Activated naive CD4-positive, alpha-beta T cell treated with anti-CD3 and anti-CD28 coated beads for 36 hours (primary cell): ENCODE data around the gene TNFRSF8. TPM values are rescaled to one million over a fixed set of nuclear protein-coding genes. Genes with fewer than 3 reads are reported as not detected.
"Not testable (repeated sequence)": the region's sequence is repeated elsewhere in the genome, so short reads cannot be mapped to it uniquely, and the experiment has no call there.

Source experiments
- CTCF ChIA-PET: fragments of 350-600 bp; sonication (Branson Sonifier 250); formaldehyde crosslinking; loops from one replicate; lab custom pipeline; 2021; ENCODE audit warnings: antibody characterized with exemption; lab: Charles Lee
- DNase-seq: peaks from one replicate; pipeline ENCODE4 v3.0.0-alpha.2; 2020
- H3K27ac Mint-ChIP-seq: one replicate; pipeline ENCODE4 v1.8.0; 2021; ENCODE audit warnings: mild to moderate bottlenecking, mixed read lengths
- H3K27me3 Mint-ChIP-seq: one replicate; pipeline ENCODE4 v1.8.0; 2021; ENCODE audit warnings: low read depth, mixed read lengths
- H3K36me3 Mint-ChIP-seq: one replicate; pipeline ENCODE4 v1.8.0; 2021; ENCODE audit warnings: low read depth, mixed read lengths
- H3K4me1 Mint-ChIP-seq: one replicate; pipeline ENCODE4 v1.8.0; 2021; ENCODE audit warnings: low read depth, mixed read lengths
- H3K4me3 Mint-ChIP-seq: one replicate; pipeline ENCODE4 v1.8.0; 2021; ENCODE audit warnings: mild to moderate bottlenecking, moderate library complexity, mixed read lengths
- H3K9me3 Mint-ChIP-seq: one replicate; pipeline ENCODE4 v1.8.0; 2021; ENCODE audit warnings: mixed read lengths
- intact Hi-C: fragments of 100-400 bp; cut with micrococcal nuclease; formaldehyde crosslinking; loops from one replicate; pipeline ENCODE4 v1.15.1; 2023
- total RNA-seq, 2 experiments: library from RNA; stranded (reverse); gene quantifications; one replicate each; pipeline ENCODE4 v1.2.3, GENCODE V29; 2021

The TNFRSF8 gene
- total RNA-seq, 2 experiments from 2014 or later = 18.6 to 18.8 TPM

- Mint-ChIP-seq H3K27ac (no peak overlapping the region), H3K4me1 (peaks cover 2% of the 10 kb centered on the region), H3K4me3 (no peak overlapping the region), H3K36me3 (peaks cover 5% of the 10 kb centered on the region), H3K27me3 (no peaks in the 10 kb centered on the region), H3K9me3 (no peaks in the 10 kb centered on the region)
- CTCF ChIA-PET = interaction anchor here (0.6 to 1.7 kb wide), 2 partner anchors 25 to 98 kb away, joined by 3 to 6 read pairs; no protein-coding TSS in a partner anchor
- intact Hi-C loops = no loop called here
- no peak for DNase-seq
These were observed 37.0 kb downstream of the TNFRSF8 start for GRCh38 chr1:12100071-12100470.

- CTCF ChIA-PET, intact Hi-C loops, H3K27me3 Mint-ChIP-seq, H3K4me1 Mint-ChIP-seq, H3K36me3 Mint-ChIP-seq, H3K27ac Mint-ChIP-seq, DNase-seq, H3K4me3 Mint-ChIP-seq, H3K9me3 Mint-ChIP-seq: not testable (repeated sequence)
These were observed 38.0 kb downstream of the TNFRSF8 start for GRCh38 chr1:12101120-12101519.

- DNase-seq = no peak
- Mint-ChIP-seq H3K36me3 (peaks cover 9% of the 10 kb centered on the region), H3K27ac (no peak overlapping the region), H3K4me1 (peaks cover 2% of the 10 kb centered on the region), H3K9me3 (no peaks in the 10 kb centered on the region), H3K4me3 (no peak overlapping the region), H3K27me3 (no peaks in the 10 kb centered on the region)
- CTCF ChIA-PET = interaction anchor here (1.0 kb wide), 1 partner anchor 21 kb away, joined by 3 read pairs; no protein-coding TSS in a partner anchor
- intact Hi-C loops = no loop called here
These were observed 39.0 kb downstream of the TNFRSF8 start for GRCh38 chr1:12102066-12102465.

- H3K27ac Mint-ChIP-seq = no peak overlapping the region
- no peaks in the 10 kb centered on the region for H3K27me3 Mint-ChIP-seq
- H3K4me1 Mint-ChIP-seq = peaks cover 2% of the 10 kb centered on the region
- CTCF ChIA-PET = no interaction called here
- DNase-seq = no peak
- intact Hi-C loops = no loop called here
- H3K4me3 Mint-ChIP-seq = no peak overlapping the region
- H3K9me3 Mint-ChIP-seq = no peaks in the 10 kb centered on the region
- peaks cover 4% of the 10 kb centered on the region for H3K36me3 Mint-ChIP-seq
These were observed 41.3 kb downstream of the TNFRSF8 start for GRCh38 chr1:12104417-12104816.

DNA sequence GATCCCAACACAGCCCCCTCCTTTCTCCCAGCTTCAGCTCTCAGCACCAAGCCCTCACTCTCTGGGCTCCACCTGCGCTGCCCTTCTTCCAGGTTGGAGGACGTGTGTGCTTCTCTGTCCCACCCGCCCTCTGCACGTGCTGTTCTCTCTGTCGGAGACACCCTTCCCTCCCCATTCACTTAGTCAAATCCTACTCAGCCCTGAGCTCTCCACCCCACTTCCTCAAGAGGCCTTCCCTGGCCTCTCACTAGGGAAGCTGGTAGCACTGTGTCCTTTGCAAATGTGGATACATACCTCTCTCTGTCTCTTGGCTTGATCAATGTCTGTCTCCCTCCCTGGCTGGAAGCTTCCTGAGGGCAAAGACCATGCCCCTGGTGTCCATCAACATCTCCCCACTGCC, 43.0 kb downstream of the TNFRSF8 start:
- H3K9me3 Mint-ChIP-seq = no peaks in the 10 kb centered on the region
- CTCF ChIA-PET = interaction anchor here (0.7 to 1.0 kb wide), 4 partner anchors 18 to 188 kb away, joined by 3 read pairs; no protein-coding TSS in a partner anchor
- H3K27me3 Mint-ChIP-seq = no peaks in the 10 kb centered on the region
- H3K27ac Mint-ChIP-seq = no peak overlapping the region
- DNase-seq = no peak
- H3K36me3 Mint-ChIP-seq = peaks cover 4% of the 10 kb centered on the region
- no peak overlapping the region for H3K4me3 Mint-ChIP-seq
- peaks cover 2% of the 10 kb centered on the region for H3K4me1 Mint-ChIP-seq
- intact Hi-C loops = no loop called here

- H3K27me3 Mint-ChIP-seq, intact Hi-C loops, H3K4me3 Mint-ChIP-seq, H3K27ac Mint-ChIP-seq, H3K9me3 Mint-ChIP-seq, DNase-seq, H3K36me3 Mint-ChIP-seq, H3K4me1 Mint-ChIP-seq: not testable (repeated sequence)
- CTCF ChIA-PET = interaction anchor here (0.6 to 1.6 kb wide), 6 partner anchors 10 to 239 kb away, joined by 3 to 4 read pairs (median 3); no protein-coding TSS in a partner anchor
These were observed 43.8 kb downstream of the TNFRSF8 start for GRCh38 chr1:12106861-12107260.

DNA sequence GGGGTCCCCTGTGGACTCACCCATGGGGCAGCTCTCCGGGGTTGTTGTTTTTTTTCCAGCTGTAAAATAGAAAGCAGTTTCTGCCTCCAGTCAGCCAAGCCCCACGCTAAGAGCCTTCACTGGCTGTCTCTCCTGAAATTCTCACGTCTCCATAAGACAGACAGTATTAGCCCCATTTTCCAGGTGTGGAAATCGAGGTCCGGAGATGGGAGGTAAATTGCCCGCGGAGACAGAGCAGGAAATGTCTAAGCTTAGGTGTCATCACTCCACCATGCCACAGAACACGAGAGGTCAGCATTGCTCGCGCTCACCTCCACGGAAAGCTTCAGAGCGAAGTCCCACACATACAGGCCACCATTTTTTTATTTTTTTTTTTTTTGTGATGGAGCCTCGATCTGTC, 44.6 kb downstream of the TNFRSF8 start:
- peaks cover 4% of the 10 kb centered on the region for H3K36me3 Mint-ChIP-seq
- no peaks in the 10 kb centered on the region for H3K9me3 Mint-ChIP-seq
- intact Hi-C loops = no loop called here
- H3K4me3 Mint-ChIP-seq = no peak overlapping the region
- DNase-seq = no peak
- no peaks in the 10 kb centered on the region for H3K27me3 Mint-ChIP-seq
- CTCF ChIA-PET = interaction anchor here (0.6 to 1.8 kb wide), 10 partner anchors 11 to 269 kb away, joined by 3 to 5 read pairs (median 3); no protein-coding TSS in a partner anchor
- H3K27ac Mint-ChIP-seq = no peak overlapping the region
- peaks cover under 1% of the 10 kb centered on the region for H3K4me1 Mint-ChIP-seq

GRCh38 chr1:12109901-12110300, 46.8 kb downstream of the TNFRSF8 start:
- H3K27ac Mint-ChIP-seq = no peak overlapping the region
- peaks cover 4% of the 10 kb centered on the region for H3K4me1 Mint-ChIP-seq
- CTCF ChIA-PET = interaction anchor here (1.5 kb wide), 1 partner anchor 15 kb away, joined by 3 read pairs; no protein-coding TSS in a partner anchor
- H3K36me3 Mint-ChIP-seq = peaks cover 4% of the 10 kb centered on the region
- H3K27me3 Mint-ChIP-seq = no peaks in the 10 kb centered on the region
- DNase-seq = no peak
- H3K4me3 Mint-ChIP-seq = no peak overlapping the region
- intact Hi-C loops = no loop called here
- H3K9me3 Mint-ChIP-seq = no peaks in the 10 kb centered on the region

DNA sequence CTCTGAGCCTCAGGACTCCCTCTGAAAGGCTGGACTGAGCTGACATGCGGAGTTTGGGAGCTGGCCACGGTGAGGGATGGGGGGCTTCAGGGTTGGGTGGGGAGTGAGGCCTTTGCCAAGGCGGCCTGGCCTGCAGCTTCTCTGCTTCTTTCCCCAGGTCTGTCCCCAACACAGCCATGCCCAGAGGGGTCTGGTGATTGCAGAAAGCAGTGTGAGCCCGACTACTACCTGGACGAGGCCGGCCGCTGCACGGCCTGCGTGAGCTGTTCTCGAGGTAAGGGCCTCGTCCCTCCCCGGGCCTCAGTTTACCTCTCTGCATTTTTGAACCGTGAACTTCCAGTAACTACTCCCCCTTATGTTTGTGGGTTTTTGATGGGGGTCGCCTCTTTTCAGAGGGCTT, 48.6 kb downstream of the TNFRSF8 start:
- H3K9me3 Mint-ChIP-seq = no peaks in the 10 kb centered on the region
- peaks cover 5% of the 10 kb centered on the region for H3K36me3 Mint-ChIP-seq
- no peak for DNase-seq
- intact Hi-C loops = no loop called here
- no peak overlapping the region for H3K4me3 Mint-ChIP-seq
- H3K4me1 Mint-ChIP-seq = peaks cover 4% of the 10 kb centered on the region
- H3K27ac Mint-ChIP-seq = no peak overlapping the region
- H3K27me3 Mint-ChIP-seq = no peaks in the 10 kb centered on the region
- CTCF ChIA-PET = interaction anchor here (1.6 kb wide), 1 partner anchor 10 kb away, joined by 5 read pairs; no protein-coding TSS in a partner anchor

GRCh38 chr1:12112711-12113161, 49.6 kb downstream of the TNFRSF8 start:
- Mint-ChIP-seq H3K27me3 (no peaks in the 10 kb centered on the region), H3K4me3 (no peak overlapping the region), H3K4me1 (peaks cover 4% of the 10 kb centered on the region), H3K9me3 (no peaks in the 10 kb centered on the region), H3K27ac (no peak overlapping the region), H3K36me3 (peaks cover 5% of the 10 kb centered on the region)
- intact Hi-C loops = no loop called here
- CTCF ChIA-PET = interaction anchor here (3.1 kb wide), 1 partner anchor 12 kb away, joined by 15 read pairs; no protein-coding TSS in a partner anchor
- no peak for DNase-seq

DNA sequence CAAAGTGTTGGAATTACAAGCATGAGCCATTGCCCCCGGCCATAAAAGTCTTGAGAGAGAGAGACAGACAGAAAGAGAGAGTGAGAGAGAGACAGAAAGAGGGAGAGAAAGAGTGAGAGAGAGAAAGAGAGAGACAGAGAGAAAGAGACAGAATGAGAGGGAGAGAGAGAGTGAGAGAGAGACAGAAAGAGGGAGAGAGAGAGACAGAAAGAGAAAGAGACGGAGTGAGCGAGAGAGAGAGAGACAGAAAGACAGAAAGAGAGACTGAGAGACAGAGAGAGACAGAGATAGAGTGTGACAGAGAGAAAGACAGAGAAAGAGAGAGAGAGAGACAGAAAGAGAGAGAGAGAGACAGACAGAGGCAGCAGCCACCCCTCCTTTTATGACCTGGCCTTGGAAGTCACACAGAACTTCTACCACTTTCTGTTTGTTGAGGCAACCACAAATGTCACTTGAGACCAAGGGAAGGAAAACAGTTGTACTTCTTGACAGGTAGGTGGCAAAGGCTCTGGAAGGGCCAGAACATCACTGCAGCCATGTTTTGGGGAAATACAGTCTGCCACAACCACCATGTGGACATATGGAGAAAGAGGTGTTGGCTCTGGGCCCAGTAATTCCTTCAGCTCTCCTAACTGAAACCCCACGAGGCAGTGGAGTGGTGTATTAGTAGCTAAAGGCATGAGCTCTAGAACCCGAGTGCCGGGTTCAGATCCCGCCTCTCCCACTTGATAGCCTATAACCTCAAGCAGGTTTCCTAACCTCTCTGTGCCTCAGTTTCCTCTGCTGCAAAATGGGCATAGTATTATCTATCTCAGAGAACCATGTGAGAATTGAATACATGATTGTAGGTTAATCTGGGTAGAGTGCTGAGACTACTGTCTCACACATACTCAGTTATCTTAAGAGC, 50.6 kb downstream of the TNFRSF8 start:
- CTCF ChIA-PET = interaction anchor here (0.6 to 3.1 kb wide), 3 partner anchors 11 to 1582 kb away, joined by 3 to 15 read pairs (median 3); no protein-coding TSS in a partner anchor
- peaks cover 9% of the 10 kb centered on the region for H3K36me3 Mint-ChIP-seq

GRCh38 chr1:12114340-12114683, 51.2 kb downstream of the TNFRSF8 start:
- Mint-ChIP-seq H3K4me3 (no peak overlapping the region), H3K36me3 (peaks cover 9% of the 10 kb centered on the region), H3K27ac (no peak overlapping the region), H3K27me3 (no peaks in the 10 kb centered on the region), H3K4me1 (peaks cover 4% of the 10 kb centered on the region), H3K9me3 (no peaks in the 10 kb centered on the region)
- intact Hi-C loops = no loop called here
- CTCF ChIA-PET = interaction anchor here (0.6 to 3.1 kb wide), 4 partner anchors 11 to 1581 kb away, joined by 3 to 15 read pairs (median 4); no protein-coding TSS in a partner anchor
- DNase-seq = no peak

More for the DNA sequence above, 50.6 kb downstream of the TNFRSF8 start:
- Mint-ChIP-seq H3K27me3 (no peaks in the 10 kb centered on the region), H3K27ac (no peak overlapping the region), H3K9me3 (no peaks in the 10 kb centered on the region), H3K4me3 (no peak overlapping the region), H3K4me1 (peaks cover 4% of the 10 kb centered on the region)
- intact Hi-C loops = no loop called here
- no peak for DNase-seq
